IMR-90 (cell line): Measurements from ENCODE around the gene CC2D2B. TPM values are rescaled to one million over a fixed set of nuclear protein-coding genes. Genes with fewer than 3 reads are reported as not detected.

ENCODE experiments used
- ATAC-seq: fragments of 200-7000 bp; cut with Tn5 transposase; 2 replicates; pipeline ENCODE4 v1.9.1; 2020; ENCODE audit warnings: low read depth, mild to moderate bottlenecking, moderate library complexity
- BruUV-seq: library from RNA; stranded (reverse); fragments of 400-500 nt; replicated peaks from 2 replicates; lab custom pipeline; 2021; lab: Mats Ljungman, UMichigan
- CTCF ChIA-PET: fragments of 300-600 bp; formaldehyde crosslinking; extraction: SDS; loops from one replicate; lab custom pipeline; 2021; ENCODE audit warnings: antibody characterized with exemption; lab: Yijun Ruan, JAX
- POLR2A ChIA-PET: fragments of 300-600 bp; sonication (Branson Sonifier 250); formaldehyde crosslinking; loops from one replicate; lab custom pipeline; 2022; ENCODE audit warnings: antibody characterized with exemption; ENCODE audit not compliant: unreplicated experiment; lab: Charles Lee
- DNase-seq: peaks from one replicate; pipeline ENCODE4 v3.0.0; 2013
- H2AFZ ChIP-seq: replicated peaks from 2 replicates; pipeline ENCODE3; 2013; ENCODE audit warnings: low read length, mild to moderate bottlenecking; ENCODE audit not compliant: poor library complexity
- H2AK5ac ChIP-seq: 2 replicates; pipeline ENCODE4 v1.6.1; 2013; ENCODE audit warnings: low read depth, low read length, inconsistent platforms
- H2AK9ac ChIP-seq: replicated peaks from 2 replicates; pipeline ENCODE3; 2013; ENCODE audit warnings: mild to moderate bottlenecking, low read depth, low read length, moderate library complexity; ENCODE audit not compliant: poor library complexity
- H2BK120ac ChIP-seq: 2 replicates; pipeline ENCODE4 v1.6.1; 2013; ENCODE audit warnings: low read depth, low read length, inconsistent platforms
- H2BK15ac ChIP-seq: 3 replicates; pipeline ENCODE4 v1.6.1; 2013; ENCODE audit warnings: low read depth, low read length, inconsistent platforms
- H2BK20ac ChIP-seq: 2 replicates; pipeline ENCODE4 v1.6.1; 2013; ENCODE audit warnings: low read depth, mild to moderate bottlenecking, inconsistent platforms, low read length, moderate library complexity
- H2BK5ac ChIP-seq: 2 replicates; pipeline ENCODE4 v1.6.1; 2013; ENCODE audit warnings: mild to moderate bottlenecking, low read depth, low read length, inconsistent platforms; ENCODE audit not compliant: poor library complexity, severe bottlenecking
- H3K14ac ChIP-seq: replicated peaks from 2 replicates; pipeline ENCODE4 v1.6.1; 2013; ENCODE audit warnings: low read depth, low read length, inconsistent platforms
- H3K18ac ChIP-seq: 2 replicates; pipeline ENCODE4 v1.6.1; 2013; ENCODE audit warnings: low read depth, low read length, control low read depth
- H3K23ac ChIP-seq: 2 replicates; pipeline ENCODE4 v1.6.1; 2013; ENCODE audit warnings: low read depth, low read length, inconsistent platforms
- H3K27ac ChIP-seq: 2 replicates; pipeline ENCODE4 v1.5.1; 2013; ENCODE audit warnings: mild to moderate bottlenecking, control low read depth, low read length; ENCODE audit not compliant: insufficient read depth
- H3K27me3 ChIP-seq: 2 replicates; pipeline ENCODE4 v1.6.1; 2013; ENCODE audit warnings: low read length; ENCODE audit not compliant: control insufficient read depth, insufficient read depth
- H3K36me3 ChIP-seq: 2 replicates; pipeline ENCODE4 v1.6.1; 2013; ENCODE audit warnings: low read length, mixed read lengths; ENCODE audit not compliant: control insufficient read depth, insufficient read depth
- H3K4ac ChIP-seq: 2 replicates; pipeline ENCODE4 v1.6.1; 2013; ENCODE audit warnings: low read depth, low read length, inconsistent platforms
- H3K4me1 ChIP-seq: 2 replicates; pipeline ENCODE4 v1.6.1; 2013; ENCODE audit warnings: low read length, mixed read lengths; ENCODE audit not compliant: control insufficient read depth, insufficient read depth
- H3K4me2 ChIP-seq: 2 replicates; pipeline ENCODE4 v1.6.1; 2013; ENCODE audit warnings: low read depth, mild to moderate bottlenecking, control low read depth, low read length, moderate library complexity
- H3K4me3 ChIP-seq: 2 replicates; pipeline ENCODE4 v1.5.1; 2013; ENCODE audit warnings: low read depth, mild to moderate bottlenecking, control low read depth, low read length, moderate library complexity; ENCODE audit not compliant: insufficient read depth
- H3K56ac ChIP-seq: 2 replicates; pipeline ENCODE4 v1.6.1; 2013; ENCODE audit warnings: low read length, inconsistent platforms; ENCODE audit not compliant: insufficient read depth; ENCODE audit errors: extremely low read depth
- H3K79me1 ChIP-seq, 2 experiments: 2 replicates each; pipeline ENCODE4 v1.6.1; 2013; ENCODE audit warnings: low read length in 2 of 2, inconsistent platforms in 1 of 2, low read depth in 1 of 2
- H3K9ac ChIP-seq: 2 replicates; pipeline ENCODE4 v1.6.1; 2013; ENCODE audit warnings: low read depth, low read length, control low read depth
- H3K9me1 ChIP-seq: 2 replicates; pipeline ENCODE4 v1.6.1; 2013; ENCODE audit warnings: low read length, inconsistent platforms; ENCODE audit not compliant: insufficient read depth
- H3K9me3 ChIP-seq: 2 replicates; pipeline ENCODE4 v1.6.1; 2013; ENCODE audit warnings: low read length; ENCODE audit not compliant: control insufficient read depth, insufficient read depth
- H4K20me1 ChIP-seq: 2 replicates; pipeline ENCODE4 v1.6.1; 2013; ENCODE audit warnings: low read length, inconsistent platforms; ENCODE audit not compliant: insufficient read depth
- H4K5ac ChIP-seq: 2 replicates; pipeline ENCODE4 v1.6.1; 2013; ENCODE audit warnings: mild to moderate bottlenecking, low read depth, low read length, control low read depth
- H4K8ac ChIP-seq, 2 experiments: 2 replicates each; pipeline ENCODE4 v1.6.1; 2013; ENCODE audit warnings: low read depth in 2 of 2, low read length in 2 of 2, control low read depth in 1 of 2, inconsistent platforms in 1 of 2
- H4K91ac ChIP-seq: 2 replicates; pipeline ENCODE4 v1.6.1; 2013; ENCODE audit warnings: low read depth, low read length, inconsistent platforms; ENCODE audit not compliant: insufficient read depth
- BHLHE40 ChIP-seq: fragments of 150-350 bp; IDR thresholded peaks from 2 replicates; pipeline ENCODE4 v1.6.1; 2016; ENCODE audit warnings: mild to moderate bottlenecking, low read depth, low read length
- CEBPB ChIP-seq: IDR thresholded peaks from 2 replicates; pipeline ENCODE4 v1.6.1; 2012; ENCODE audit warnings: low read depth, low read length, improper control_type of control experiment
- MAFK ChIP-seq: IDR thresholded peaks from 2 replicates; pipeline ENCODE4 v1.6.1; 2012; ENCODE audit warnings: low read depth, low read length, improper control_type of control experiment
- NFE2L2 ChIP-seq: fragments of 150-350 bp; IDR thresholded peaks from 2 replicates; pipeline ENCODE4 v1.6.1; 2016; ENCODE audit warnings: low read depth, mild to moderate bottlenecking, low read length
- POLR2A ChIP-seq: IDR thresholded peaks from 2 replicates; pipeline ENCODE4 v1.6.1; 2012; ENCODE audit warnings: mild to moderate bottlenecking, low read depth, low read length
- RAD21 ChIP-seq: IDR thresholded peaks from 2 replicates; pipeline ENCODE4 v1.6.1; 2012; ENCODE audit warnings: low read length, improper control_type of control experiment
- RCOR1 ChIP-seq: IDR thresholded peaks from 2 replicates; pipeline ENCODE4 v1.6.1; 2012; ENCODE audit warnings: mild to moderate bottlenecking, low read length, improper control_type of control experiment; ENCODE audit not compliant: insufficient replicate concordance
- RFX5 ChIP-seq: IDR thresholded peaks from 2 replicates; pipeline ENCODE4 v1.8.0; 2012; ENCODE audit warnings: low read depth, mild to moderate bottlenecking, low read length, moderate library complexity
- SMC3 ChIP-seq: fragments of 150-350 bp; IDR thresholded peaks from 2 replicates; pipeline ENCODE4 v1.6.1; 2016; ENCODE audit warnings: low read depth, mild to moderate bottlenecking, antibody characterized with exemption, low read length, moderate library complexity
- WGBS, 2 experiments: methylation state at CpG; one replicate each; pipeline versions ENCODE4 v1.1.5 to v1.1.7; 2013; ENCODE audit warnings: missing lambda C conversion rate in 2 of 2; ENCODE audit not compliant: insufficient read length in 1 of 2; ENCODE audit errors: extremely low coverage in 2 of 2; 5-methylcytosine and 5-hydroxymethylcytosine counted together
- dilution Hi-C: fragments of 300-500 bp; cut with HindIII; formaldehyde crosslinking; loops from one replicate; pipeline ENCODE4 v1.14.3; 2018; ENCODE audit warnings: low sequenced_read_pairs; ENCODE audit not compliant: unreplicated experiment
- in situ Hi-C: fragments of 300-500 bp; cut with MboI; formaldehyde crosslinking; loops from 3 replicates; pipeline ENCODE4 v1.14.3; 2019; ENCODE audit warnings: low sequenced_read_pairs, inconsistent platforms, mixed read lengths
- intact Hi-C: fragments of 100-400 bp; cut with micrococcal nuclease; formaldehyde crosslinking; loops from 2 replicates; pipeline ENCODE4 v1.10.0; 2022
- polyA plus RNA-seq, 3 experiments: library from polyadenylated mRNA; depleted of rRNA; stranded (reverse); fragments of >200 nt; gene quantifications; 2 replicates each; pipeline ENCODE4 v1.2.3, GENCODE V29; 2012; ENCODE audit warnings: low replicate concordance in 1 of 3
- total RNA-seq: library from RNA; depleted of rRNA; stranded (reverse); fragments of >200 nt; gene quantifications from 2 replicates; pipeline ENCODE4 v1.2.3, GENCODE V29; 2012

Gene CC2D2B
- total and polyA plus RNA-seq, 2 of the 4 experiments (the other 2 are of a cell fraction) = not detected

DNA sequence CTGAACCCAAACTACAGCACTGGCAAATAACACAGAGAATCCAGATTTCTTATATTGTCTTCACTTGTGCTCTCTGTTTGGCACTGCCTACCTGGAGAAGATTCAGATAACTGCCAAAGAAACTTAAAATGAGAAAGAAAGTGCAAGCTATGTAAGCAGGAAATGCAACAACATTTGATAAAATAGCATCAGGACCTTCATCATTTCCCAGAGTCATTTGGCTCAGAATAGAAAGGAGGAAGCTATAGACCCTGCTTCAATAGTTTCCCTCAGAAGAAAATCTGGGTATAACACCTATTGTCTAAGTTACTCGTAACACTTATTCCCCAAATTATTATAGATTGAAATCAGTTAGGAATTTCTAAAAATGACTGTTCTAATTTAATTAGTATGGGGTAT, 56.2 kb downstream of the CC2D2B start:
- Histone ChIP-seq H3K4ac (no peak overlapping the region), H3K27ac (no peak overlapping the region), H3K36me3 (no peaks in the 10 kb centered on the region), H3K56ac (no peak overlapping the region), H2AFZ (no peak overlapping the region), H4K91ac (no peak overlapping the region), H2BK120ac (no peak overlapping the region), H3K9me3 (0 out of 2 replicates have a peak, but pooled peaks cover 1% of the 10 kb centered on the region), H2BK15ac (no peak overlapping the region), H3K18ac (no peak overlapping the region), H4K8ac (no peak overlapping the region), H3K23ac (no peak overlapping the region), H3K9ac (no peak overlapping the region), H3K4me3 (no peak overlapping the region), H3K4me2 (no peak overlapping the region), H2BK5ac (no peak overlapping the region), H3K79me1 (no peaks in the 10 kb centered on the region), H2AK9ac (no peak overlapping the region), H2BK20ac (no peak overlapping the region), H3K14ac (no peak overlapping the region), H3K4me1 (no peaks in the 10 kb centered on the region), H4K20me1 (no peaks in the 10 kb centered on the region), H3K27me3 (no peaks in the 10 kb centered on the region), H2AK5ac (no peak overlapping the region), H4K5ac (no peak overlapping the region), H3K9me1 (no peaks in the 10 kb centered on the region)
- ChIA-PET CTCF (interaction anchor here (1.0 kb wide), 1 partner anchor 10 kb away, joined by 3 read pairs; no protein-coding TSS in a partner anchor), POLR2A (no interaction called here)
- ATAC-seq (no peak), DNase-seq (no peak)
- in situ Hi-C loops (no loop called here), dilution Hi-C loops (no loop called here), intact Hi-C loops (no loop called here)
- no CpG with 5 or more reads among the region's 1 CpG for WGBS, 2 experiments
- TF ChIP-seq MAFK (no peak), RCOR1 (no peak), RAD21 (no peak), NFE2L2 (no peak), BHLHE40 (no peak), CEBPB (no peak), RFX5 (no peak), POLR2A (no peak), SMC3 (no peak)
- no TSS peak for BruUV-seq
